CD14-positive monocyte (primary cell): ENCODE results near the gene SLC9A7. TPM values are rescaled to one million over a fixed set of nuclear protein-coding genes. Genes with fewer than 3 reads are reported as not detected.

ENCODE experiments used
- DNase-seq, 3 donors: peaks; one replicate each; pipeline ENCODE4 v3.0.0-alpha.2; 2011 to 2022
- H2AFZ ChIP-seq: 2 replicates; pipeline ENCODE4 v1.6.0; 2012; ENCODE audit warnings: mild to moderate bottlenecking, low read depth, low read length, inconsistent platforms; ENCODE audit not compliant: insufficient read depth, poor library complexity, severe bottlenecking
- H3K27ac ChIP-seq, 2 donors: 1 replicate in 1 of 2; 2 replicates in 1 of 2; pipeline ENCODE4 v1.5.1; 2012 to 2013; ENCODE audit warnings: low read length in 2 of 2, control low read depth in 1 of 2, inconsistent platforms in 1 of 2, low read depth in 1 of 2, mild to moderate bottlenecking in 1 of 2
- H3K27me3 ChIP-seq, 2 donors: one replicate each; pipeline versions ENCODE4 v1.6.0 to v1.6.1; 2011 to 2013; ENCODE audit warnings: low read length in 2 of 2; ENCODE audit not compliant: control insufficient read depth in 2 of 2, insufficient read depth in 2 of 2
- H3K36me3 ChIP-seq, 2 donors: replicated peaks in 1 of 2; 1 replicate in 1 of 2; 2 replicates in 1 of 2; pipeline versions ENCODE4 v1.5.1 to v1.6.1; 2012 to 2013; ENCODE audit warnings: low read length in 2 of 2, control low read depth in 1 of 2, inconsistent platforms in 1 of 2, mild to moderate bottlenecking in 1 of 2; ENCODE audit not compliant: insufficient read depth in 2 of 2, control insufficient read depth in 1 of 2
- H3K4me1 ChIP-seq, 2 donors: 1 replicate in 1 of 2; 2 replicates in 1 of 2; pipeline versions ENCODE4 v1.5.1 to v1.6.1; 2012 to 2013; ENCODE audit warnings: low read length in 2 of 2, control low read depth in 1 of 2, inconsistent platforms in 1 of 2, mild to moderate bottlenecking in 1 of 2, moderate library complexity in 1 of 2; ENCODE audit not compliant: insufficient read depth in 2 of 2, control insufficient read depth in 1 of 2
- H3K4me2 ChIP-seq: replicated peaks from 2 replicates; pipeline ENCODE3; 2012; ENCODE audit warnings: low read length, moderate library complexity, mild to moderate bottlenecking; ENCODE audit not compliant: poor library complexity, severe bottlenecking; ENCODE audit errors: extremely low read depth
- H3K4me3 ChIP-seq, 3 experiments: fragments of 200-600 bp in 1 of 3; sonication (generic) in 1 of 3; replicated peaks in 1 of 3; 1 replicate in 2 of 3; 2 replicates in 1 of 3; pipeline ENCODE4 v1.5.1; 2011 to 2013; ENCODE audit warnings: low read length in 3 of 3, mild to moderate bottlenecking in 3 of 3, control low read depth in 2 of 3, low read depth in 2 of 3, inconsistent platforms in 1 of 3, moderate library complexity in 1 of 3
- H3K79me2 ChIP-seq: 2 replicates; pipeline ENCODE4 v1.6.0; 2012; ENCODE audit warnings: mild to moderate bottlenecking, control low read depth, inconsistent platforms, low read length, moderate library complexity; ENCODE audit not compliant: insufficient read depth
- H3K9ac ChIP-seq: 2 replicates; pipeline ENCODE4 v1.6.0; 2017; ENCODE audit warnings: low read length, mild to moderate bottlenecking; ENCODE audit not compliant: insufficient read depth, poor library complexity, severe bottlenecking
- H3K9me3 ChIP-seq, 2 donors: replicated peaks in 1 of 2; 1 replicate in 1 of 2; 2 replicates in 1 of 2; pipeline versions ENCODE4 v1.5.1 to v1.6.1; 2012 to 2013; ENCODE audit warnings: low read length in 2 of 2, control low read depth in 1 of 2; ENCODE audit not compliant: control insufficient read depth in 1 of 2, insufficient read depth in 1 of 2
- H4K20me1 ChIP-seq: 2 replicates; pipeline ENCODE4 v1.6.0; 2012; ENCODE audit warnings: mild to moderate bottlenecking, low read length, control low read depth, moderate library complexity; ENCODE audit not compliant: insufficient read depth
- H3K27ac Mint-ChIP-seq, 7 donors: one replicate each; pipeline ENCODE4 v1.8.0; 2020; ENCODE audit warnings: mild to moderate bottlenecking in 7 of 7, mixed read lengths in 7 of 7, moderate library complexity in 6 of 7, inconsistent platforms in 2 of 7
- H3K27me3 Mint-ChIP-seq, 3 donors: one replicate each; pipeline ENCODE4 v1.8.0; 2021 to 2022; ENCODE audit warnings: low read depth in 3 of 3, mild to moderate bottlenecking in 3 of 3, mixed read lengths in 3 of 3, moderate library complexity in 3 of 3, inconsistent platforms in 1 of 3
- H3K36me3 Mint-ChIP-seq, 2 donors: one replicate each; pipeline ENCODE4 v1.8.0; 2020; ENCODE audit warnings: mixed read lengths in 2 of 2, inconsistent platforms in 1 of 2, mild to moderate bottlenecking in 1 of 2
- H3K4me1 Mint-ChIP-seq: one replicate; pipeline ENCODE4 v1.8.0; 2020; ENCODE audit warnings: mild to moderate bottlenecking, mixed read lengths
- H3K4me3 Mint-ChIP-seq, 2 donors: one replicate each; pipeline ENCODE4 v1.8.0; 2020; ENCODE audit warnings: mild to moderate bottlenecking in 2 of 2, mixed read lengths in 2 of 2, moderate library complexity in 1 of 2
- H3K9me3 Mint-ChIP-seq, 7 donors: one replicate each; pipeline ENCODE4 v1.8.0; 2020 to 2022; ENCODE audit warnings: mixed read lengths in 7 of 7, mild to moderate bottlenecking in 6 of 7, moderate library complexity in 6 of 7, inconsistent platforms in 2 of 7
- CTCF ChIP-seq: fragments of 200-600 bp; IDR thresholded peaks from one replicate; pipeline ENCODE4 v1.8.0; 2022; ENCODE audit warnings: antibody characterized with exemption, mild to moderate bottlenecking
- WGBS: methylation state at CpG from one replicate; pipeline ENCODE4 v1.1.5; 2013; ENCODE audit warnings: missing lambda C conversion rate; ENCODE audit not compliant: insufficient coverage; 5-methylcytosine and 5-hydroxymethylcytosine counted together
- intact Hi-C, 2 donors: fragments of 100-400 bp; cut with micrococcal nuclease; formaldehyde crosslinking; loops; one replicate each; pipeline versions ENCODE4 v1.15.0 to v1.15.1; 2023
- polyA plus RNA-seq, 3 donors: library from polyadenylated mRNA; depleted of rRNA in 1 of 3; unstranded in 2 of 3; stranded (reverse) in 1 of 3; fragments of 300-500 nt in 2 of 3; fragments of >200 nt in 1 of 3; fragmentation: Illumina TruSeq in 2 of 3; gene quantifications; 1 replicate in 2 of 3; 2 replicates in 1 of 3; pipeline ENCODE4 v1.2.3, GENCODE V29; 2012 to 2021

The SLC9A7 gene
- polyA plus RNA-seq, 3 donors = 0.73 to 2.0 (median 1.0) TPM

- H3K27me3 Mint-ChIP-seq = peaks cover 0 to 7% (median 2%) of the 10 kb centered on the region in 3 donors
- no peak for TF ChIP-seq CTCF
- no peak overlapping the region for H3K4me3 Mint-ChIP-seq
- H3K27me3 ChIP-seq = no peaks in the 10 kb centered on the region
- no peak overlapping the region for H3K4me3 ChIP-seq
- H3K27ac ChIP-seq = no peak overlapping the region
- no peak for DNase-seq
- H2AFZ ChIP-seq = no peak overlapping the region
- H3K4me2 ChIP-seq = no peak overlapping the region
- no peaks in the 10 kb centered on the region for H3K4me1 ChIP-seq
- intact Hi-C loops = no loop called here
- H3K36me3 ChIP-seq = no peaks in the 10 kb centered on the region
- H3K9ac ChIP-seq = no peak overlapping the region
- no peaks in the 10 kb centered on the region for H4K20me1 ChIP-seq
- WGBS = no CpG with 5 or more reads among the region's 3 CpGs
- H3K79me2 ChIP-seq = no peaks in the 10 kb centered on the region
- no peaks in the 10 kb centered on the region for H3K9me3 Mint-ChIP-seq
- peaks cover 2% of the 10 kb centered on the region for H3K4me1 Mint-ChIP-seq
- H3K27ac Mint-ChIP-seq = no peak overlapping the region
- no peaks in the 10 kb centered on the region for H3K36me3 Mint-ChIP-seq
- H3K9me3 ChIP-seq = no peaks in the 10 kb centered on the region
These were observed 44.2 kb upstream of the SLC9A7 start for GRCh38 chrX:46803140-46803539.

GRCh38 chrX:46796574-46797191 is 37.8 kb upstream of the SLC9A7 start:
- Histone ChIP-seq H3K27me3 (no peaks in the 10 kb centered on the region), H3K4me3 (no peak overlapping the region), H3K9me3 (no peaks in the 10 kb centered on the region), H2AFZ (no peak overlapping the region), H3K36me3 (no peaks in the 10 kb centered on the region), H3K4me1 (peaks cover 19 to 26% of the 10 kb centered on the region in 2 donors), H3K27ac (no peak overlapping the region), H3K79me2 (no peaks in the 10 kb centered on the region), H4K20me1 (no peaks in the 10 kb centered on the region), H3K9ac (no peak overlapping the region), H3K4me2 (no peak overlapping the region)
- WGBS = 0% methylated on average over 1 of the region's 8 CpGs
- H3K4me3 Mint-ChIP-seq = no peak overlapping the region
- H3K9me3 Mint-ChIP-seq = peaks cover 0 to 6% (median 0%) of the 10 kb centered on the region in 7 donors
- no peak overlapping the region for H3K27ac Mint-ChIP-seq
- DNase-seq = peak; percentile 60 to 75 (median 66)
- intact Hi-C loops = loop anchor here (2.0 to 10.0 kb wide), 2 partner anchors 38 to 172 kb away; partner anchors contain the start of gene SLC9A7 (in 1 of the 2)
- TF ChIP-seq CTCF = peak; percentile 74
- peaks cover 0 to 9% (median 2%) of the 10 kb centered on the region in 3 donors for H3K27me3 Mint-ChIP-seq
- peaks cover 19% of the 10 kb centered on the region for H3K4me1 Mint-ChIP-seq
- no peaks in the 10 kb centered on the region for H3K36me3 Mint-ChIP-seq
